ENCODE results near the gene VRK2. TPM values are rescaled to one million over a fixed set of nuclear protein-coding genes. Genes with fewer than 3 reads are reported as not detected.

VRK2 gene
- total RNA-seq (10 to 100 TPM; 22.8 to 31.0 (median 26.6) TPM), polyA plus RNA-seq (1 to 10 TPM; 8.4 to 8.6 TPM)
- long read RNA-seq, donor 1, transcript VRK2-201 (13 exons, 1,888 nt): major isoform, 5 of 32 reads
- long read RNA-seq, donor 1, partial matches to known transcripts: 19 of 32 reads
- long read RNA-seq, donor 1, other reads (novel, unspliced or antisense): 8 of 32 reads
- long read RNA-seq, donor 2, partial matches to known transcripts: 22 of 39 reads
- long read RNA-seq, donor 2, other reads (novel, unspliced or antisense): 16 of 39 reads
- long read RNA-seq, donor 3, partial matches to known transcripts: 19 of 61 reads
- long read RNA-seq, donor 3, other reads (novel, unspliced or antisense): 39 of 61 reads

DNA sequence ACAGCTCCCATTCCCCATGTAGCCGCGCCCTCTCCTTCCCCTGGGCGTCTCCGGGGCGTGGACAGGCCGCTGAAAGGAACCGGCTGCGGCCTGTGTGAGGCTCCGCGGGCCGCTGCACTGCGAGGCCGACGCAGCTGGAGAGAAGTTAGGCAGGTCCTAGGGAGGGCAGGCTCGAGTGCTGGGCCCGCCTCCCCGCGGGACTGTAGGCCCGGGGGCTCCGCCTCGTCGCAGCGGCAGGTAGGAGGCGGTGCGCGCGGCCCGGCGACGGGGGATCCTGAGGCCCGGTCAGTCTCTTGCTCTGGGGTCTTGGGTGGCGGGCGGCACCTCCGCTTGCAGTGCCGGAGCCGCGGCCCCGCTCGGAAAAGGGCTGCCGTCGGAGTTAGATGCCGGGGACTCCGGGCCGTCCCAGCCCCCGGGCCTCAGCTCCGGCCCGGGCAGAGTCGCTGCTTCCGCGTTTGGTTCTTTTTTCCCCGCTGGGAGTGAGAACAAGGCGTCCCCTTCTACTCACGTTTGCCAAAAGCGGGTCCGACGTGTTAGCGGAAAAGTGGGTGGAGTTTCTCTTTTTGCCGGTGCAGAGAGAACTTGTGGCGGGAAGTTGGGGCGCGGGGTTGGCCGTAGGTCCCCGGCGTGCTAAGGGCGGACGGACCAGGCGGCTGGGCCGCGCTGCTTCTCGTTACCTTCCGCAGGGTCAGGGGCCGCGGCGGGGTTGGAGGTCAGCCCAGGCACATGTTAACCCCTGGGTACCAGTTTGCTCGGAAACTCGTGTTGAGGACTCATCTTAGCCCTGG lies at the start of gene VRK2:
Gene VRK2, plus strand, starts transcription at position 222 of the 788 bp plus-strand sequence. CDS start 2,026 bp downstream, outside the sequence.
- ATAC-seq (peak; percentile 97 to 99 (median 98)), DNase-seq (peak; percentile 86 to 88)
- intact Hi-C loops (cut with DNase I): loop anchor here in 2 of 10 donors (2.0 to 10.0 kb wide), 3 partner anchors 90 to 198 kb away; partner anchors contain the start of gene FANCL (in 2 of the 2)
- WGBS, 2 donors: 1% methylated on average over 76 of the region's 76 CpGs
- H3K36me3 ChIP-seq: peaks cover 0 to 32% (median 4%) of the 10 kb centered on the region in 9 donors
- H3K9me3 ChIP-seq: no peaks in the 10 kb centered on the region
- H3K27ac ChIP-seq: peak within 1 kb of the TSS; percentile 89 to 97 (median 94)
- peak within 1 kb of the TSS; percentile 46 to 84 (median 73) for H3K4me3 ChIP-seq
- H3K4me1 ChIP-seq: peaks cover 3 to 43% (median 25%) of the 10 kb centered on the region in 9 donors
- TF ChIP-seq CTCF (IDR thresholded peaks at IDR 0.05): peak in 4 of 9 donors; percentile 16 to 53 (median 46)
- H3K27me3 ChIP-seq: no peaks in the 10 kb centered on the region

DNA sequence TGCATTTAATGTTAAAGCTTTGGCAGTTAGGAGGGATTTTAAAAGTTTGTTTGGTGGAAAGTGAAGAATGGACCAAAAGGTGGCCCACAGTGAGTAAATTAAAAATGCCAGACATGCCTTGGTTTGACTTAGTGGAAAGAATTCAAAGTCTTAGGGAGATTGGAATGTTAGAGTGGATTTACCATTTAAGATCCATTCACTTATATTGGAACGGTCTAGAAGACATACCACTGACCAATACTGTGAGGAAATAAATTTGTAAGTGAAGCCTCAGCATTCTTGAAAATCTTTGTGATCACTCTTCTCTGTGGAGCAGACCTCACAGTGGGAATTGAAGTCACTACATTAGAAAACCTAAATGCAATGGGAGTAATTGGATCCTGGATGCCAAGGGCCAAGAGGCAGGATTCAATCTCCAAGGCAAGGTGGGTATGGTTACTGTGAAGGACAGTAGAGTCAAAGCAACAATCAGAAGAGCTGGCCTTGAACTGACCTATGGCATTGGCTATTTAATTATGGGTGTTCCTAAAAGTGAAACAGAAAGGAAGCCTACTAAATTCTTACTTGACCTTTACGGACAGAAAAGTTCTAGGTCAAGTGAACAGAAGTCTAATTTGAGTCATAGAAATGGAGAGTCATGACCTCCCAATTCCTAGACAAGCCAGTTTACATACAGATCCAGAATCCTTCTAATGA lies 40.2 kb upstream of the VRK2 start:
- H3K9me3 ChIP-seq: peaks cover 0 to 5% (median 0%) of the 10 kb centered on the region in 11 donors
- 88 to 89% methylated on average over 2 of the region's 2 CpGs for WGBS, 2 donors
- no peaks in the 10 kb centered on the region for H3K27me3 ChIP-seq
- no peak overlapping the region for H3K27ac ChIP-seq
- intact Hi-C loops (cut with DNase I): no loop called here
- H3K4me1 ChIP-seq: no peaks in the 10 kb centered on the region
- TF ChIP-seq CTCF (IDR thresholded peaks at IDR 0.05): no peak
- DNase-seq (no peak), ATAC-seq (no peak)
- no peak overlapping the region for H3K4me3 ChIP-seq
- no peaks in the 10 kb centered on the region for H3K36me3 ChIP-seq

GRCh38 chr2:58006952-58007284 lies 39.7 kb upstream of the VRK2 start:
- no peak for ATAC-seq
- Histone ChIP-seq H3K27me3 (no peaks in the 10 kb centered on the region), H3K27ac (no peak overlapping the region), H3K4me3 (no peak overlapping the region), H3K36me3 (no peaks in the 10 kb centered on the region), H3K9me3 (peaks cover 0 to 5% (median 0%) of the 10 kb centered on the region in 11 donors), H3K4me1 (no peaks in the 10 kb centered on the region)
- WGBS, 2 donors: 41 to 76% methylated on average over 1 of the region's 1 CpG
- intact Hi-C loops (cut with DNase I): no loop called here
- no peak for DNase-seq
- TF ChIP-seq CTCF (IDR thresholded peaks at IDR 0.05): no peak

DNA sequence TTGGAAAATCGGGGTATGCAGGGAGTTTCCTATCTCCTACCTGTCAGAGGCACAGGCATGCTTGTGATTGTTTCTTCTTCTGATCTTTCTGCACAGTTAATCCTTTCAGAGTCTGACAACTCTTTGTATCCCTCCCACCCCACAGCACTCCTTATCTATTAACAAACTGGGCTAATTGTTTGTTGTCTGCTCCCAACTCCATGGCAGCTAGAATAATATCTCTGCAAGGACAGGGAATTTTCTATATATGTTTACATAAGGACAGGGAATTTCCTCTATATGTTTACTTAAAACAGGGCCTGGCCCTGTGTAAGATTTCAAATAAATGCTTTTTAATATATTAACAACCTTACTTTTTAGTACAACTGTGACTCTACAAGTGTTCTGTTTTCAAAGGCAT lies 36.0 kb upstream of the VRK2 start:
- no peak overlapping the region for H3K4me3 ChIP-seq
- no peak for TF ChIP-seq CTCF (IDR thresholded peaks at IDR 0.05)
- H3K27ac ChIP-seq: no peak overlapping the region
- no peaks in the 10 kb centered on the region for H3K4me1 ChIP-seq
- H3K9me3 ChIP-seq: peaks cover 0 to 7% (median 0%) of the 10 kb centered on the region in 11 donors
- DNase-seq (no peak), ATAC-seq (no peak)
- WGBS, 2 donors: 48 to 52% methylated on average over 1 of the region's 1 CpG
- H3K27me3 ChIP-seq: no peaks in the 10 kb centered on the region
- no peaks in the 10 kb centered on the region for H3K36me3 ChIP-seq
- intact Hi-C loops (cut with DNase I): no loop called here

Data from heart right ventricle (tissue), 16 donors.